ENCODE results near the gene DAG1.

- TF ChIP-seq CTCF (IDR thresholded peaks at IDR 0.05; ENCODE audit: low read length) (no peak), EZH2 (IDR thresholded peaks at IDR 0.05; ENCODE audit: borderline replicate concordance, low read length) (no peak)
Observed at GRCh38 chr3:49462222-49462621, 7.8 kb upstream of the DAG1 start.

All from OCI-LY1 (cell line).